ENCODE results near the gene LCN9. TPM values are rescaled to one million over a fixed set of nuclear protein-coding genes. Genes with fewer than 3 reads are reported as not detected.
A peak's percentile ranks its signal among the peaks of the same experiment; 100 is the strongest.

Gene LCN9
- total RNA-seq, 1 donor from 2014 or later: not detected

GRCh38 chr9:135698236-135698635, 35.1 kb downstream of the LCN9 start:
- DNase-seq (ENCODE audit: low read depth in 2 of 2): no peak

- no peak for DNase-seq (ENCODE audit: low read depth in 2 of 2)
Observed at GRCh38 chr9:135698767-135699166, 35.7 kb downstream of the LCN9 start.

GRCh38 chr9:135699440-135699839, 36.3 kb downstream of the LCN9 start, which contains the start of gene SOHLH1:
Gene SOHLH1 (minus strand): TSS chr9:135699481. CDS start chr9:135699467, 14 bp downstream.
- DNase-seq (ENCODE audit: low read depth in 2 of 2): no peak

GRCh38 chr9:135700525-135700924, 37.4 kb downstream of the LCN9 start:
- no peak for DNase-seq (ENCODE audit: low read depth in 2 of 2)

GRCh38 chr9:135701067-135701958, 38.2 kb downstream of the LCN9 start:
- no peak for DNase-seq (ENCODE audit: low read depth in 2 of 2)

GRCh38 chr9:135701959-135702721, 39.0 kb downstream of the LCN9 start, which contains the start of gene KCNT1:
Gene KCNT1 (plus strand): TSS chr9:135702185. CDS start chr9:135702259, 74 bp downstream.
- DNase-seq (ENCODE audit: low read depth in 2 of 2): peak in 1 of 2 donors; percentile 38

GRCh38 chr9:135703726-135704125, 40.6 kb downstream of the LCN9 start:
- no peak for DNase-seq (ENCODE audit: low read depth in 2 of 2)

GRCh38 chr9:135704483-135704882, 41.4 kb downstream of the LCN9 start:
- DNase-seq (ENCODE audit: low read depth in 2 of 2): no peak

GRCh38 chr9:135705376-135705775, 42.3 kb downstream of the LCN9 start:
- DNase-seq (ENCODE audit: low read depth in 2 of 2): no peak

- DNase-seq (ENCODE audit: low read depth in 2 of 2): no peak
Observed at GRCh38 chr9:135706288-135706687, 43.2 kb downstream of the LCN9 start.

- no peak for DNase-seq (ENCODE audit: low read depth in 2 of 2)
Observed at GRCh38 chr9:135707252-135708138, 44.4 kb downstream of the LCN9 start.

GRCh38 chr9:135708164-135708563, 45.1 kb downstream of the LCN9 start:
- no peak for DNase-seq (ENCODE audit: low read depth in 2 of 2)

- no peak for DNase-seq (ENCODE audit: low read depth in 2 of 2)
Observed at GRCh38 chr9:135711391-135711790, 48.3 kb downstream of the LCN9 start.

GRCh38 chr9:135711881-135712280, 48.8 kb downstream of the LCN9 start:
- DNase-seq (ENCODE audit: low read depth in 2 of 2): no peak

GRCh38 chr9:135712613-135713295, 49.6 kb downstream of the LCN9 start:
- no peak for DNase-seq (ENCODE audit: low read depth in 2 of 2)

- peak in 1 of 2 donors; percentile 9 for DNase-seq (ENCODE audit: low read depth in 2 of 2)
Observed at GRCh38 chr9:135714242-135715055, 51.3 kb downstream of the LCN9 start.

- no peak for DNase-seq (ENCODE audit: low read depth in 2 of 2)
Observed at GRCh38 chr9:135715056-135715595, 52.0 kb downstream of the LCN9 start.

GRCh38 chr9:135716045-135716444, 52.9 kb downstream of the LCN9 start:
- DNase-seq (ENCODE audit: low read depth in 2 of 2): no peak

Measured in dermis microvascular lymphatic vessel endothelial cell (primary cell).